Fibroblast of villous mesenchyme (primary cell): ENCODE results near the gene HMX1. TPM values are rescaled to one million over a fixed set of nuclear protein-coding genes. Genes with fewer than 3 reads are reported as not detected.

Source experiments
- DNase-seq: peaks from one replicate; pipeline ENCODE4 v3.0.0-alpha.2; 2010; ENCODE audit warnings: low read depth
- H3K4me3 ChIP-seq: 2 replicates; pipeline ENCODE4 v1.5.1; 2011; ENCODE audit warnings: low read depth, mild to moderate bottlenecking, low read length
- CTCF ChIP-seq: IDR thresholded peaks from 2 replicates; pipeline ENCODE4 v1.5.1; 2012; ENCODE audit warnings: low read depth, mild to moderate bottlenecking, low read length; ENCODE audit not compliant: insufficient read depth
- total RNA-seq: library from RNA; depleted of rRNA; stranded (reverse); fragments of >200 nt; gene quantifications from 2 replicates; pipeline ENCODE4 v1.2.3, GENCODE V29; 2012

Gene HMX1
- total RNA-seq, 1 donor, result not detected

GRCh38 chr4:8850830-8851188, 20.8 kb downstream of the HMX1 start:
- no peak overlapping the region for H3K4me3 ChIP-seq
- DNase-seq, result no peak
- TF ChIP-seq CTCF, result no peak

GRCh38 chr4:8850074-8850829, 21.4 kb downstream of the HMX1 start:
- DNase-seq, result no peak
- no peak for TF ChIP-seq CTCF
- H3K4me3 ChIP-seq, result no peak overlapping the region

- DNase-seq, result no peak
- TF ChIP-seq CTCF, result no peak
- H3K4me3 ChIP-seq, result no peak overlapping the region
Measured at GRCh38 chr4:8849266-8850073, 22.2 kb downstream of the HMX1 start.

GRCh38 chr4:8848507-8849265, 23.0 kb downstream of the HMX1 start:
- no peak for DNase-seq
- TF ChIP-seq CTCF, result no peak

DNA sequence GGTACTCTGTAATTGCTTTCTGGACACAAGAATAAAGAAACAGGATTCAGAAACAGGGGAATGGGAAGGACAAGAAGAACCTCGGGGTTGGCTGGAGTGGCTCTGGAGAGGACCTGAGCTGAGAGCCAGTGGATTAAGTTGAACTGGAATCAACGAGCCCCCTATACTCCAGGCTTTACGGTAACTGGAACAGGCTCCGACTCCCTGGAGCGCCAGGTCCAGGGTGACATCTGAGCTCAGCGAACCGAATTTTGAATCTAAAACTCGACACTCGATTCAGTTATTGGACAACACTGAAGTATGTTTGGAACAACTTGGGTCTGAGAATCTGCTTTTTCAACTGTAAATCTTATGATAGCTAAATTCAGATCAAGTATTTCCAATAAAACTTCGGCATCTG, 23.9 kb downstream of the HMX1 start:
- DNase-seq, result no peak
- no peak overlapping the region for H3K4me3 ChIP-seq
- no peak for TF ChIP-seq CTCF

More at GRCh38 chr4:8848507-8849265, 23.0 kb downstream of the HMX1 start:
- H3K4me3 ChIP-seq, result no peak overlapping the region

GRCh38 chr4:8847331-8847730, 24.3 kb downstream of the HMX1 start:
- no peak for TF ChIP-seq CTCF

More at GRCh38 chr4:8847331-8847730, 24.3 kb downstream of the HMX1 start:
- H3K4me3 ChIP-seq, result no peak overlapping the region
- no peak for DNase-seq
